HepG2 (cell line): ENCODE data around the gene ZNF888. TPM values are rescaled to one million over a fixed set of nuclear protein-coding genes. Genes with fewer than 3 reads are reported as not detected.

ENCODE experiments used
- ATAC-seq: fragments of 200-7000 bp; cut with Tn5 transposase; 3 replicates; pipeline ENCODE4 v1.9.1; 2020; ENCODE audit warnings: mild to moderate bottlenecking, moderate library complexity
- BruUV-seq: library from RNA; stranded (reverse); fragments of 400-500 nt; replicated peaks from 2 replicates; lab custom pipeline; 2021; lab: Mats Ljungman, UMichigan
- CTCF ChIA-PET: fragments of 300-600 bp; formaldehyde crosslinking; extraction: SDS; loops from one replicate; lab custom pipeline; 2021; ENCODE audit warnings: low total read pairs, inconsistent platforms, low intra/inter-chr PET ratio; lab: Yijun Ruan, JAX
- POLR2A ChIA-PET: fragments of 350-600 bp; sonication (Branson Sonifier 250); formaldehyde crosslinking; loops from one replicate; lab custom pipeline; 2020; ENCODE audit warnings: antibody characterized with exemption, inconsistent platforms; lab: Yijun Ruan, JAX
- DNase-seq: peaks from one replicate; pipeline ENCODE4 v3.0.0-alpha.2; 2015; ENCODE audit warnings: low spot score
- FAIRE-seq: peaks from 3 replicates; lab custom pipeline; 2011; peaks lifted over from hg19 to GRCh38; lab: Jason Lieb, UNC
- H2AFZ ChIP-seq: one replicate; pipeline ENCODE4 v1.6.1; 2011; ENCODE audit warnings: low read length, inconsistent platforms
- H3K27ac ChIP-seq: fragments of 300-600 bp; 3 replicates; pipeline ENCODE4 v1.8.0; 2011; ENCODE audit warnings: mixed run types, mild to moderate bottlenecking, mixed read lengths, low read length, inconsistent platforms; ENCODE audit not compliant: insufficient read depth; ENCODE audit errors: extremely low read length
- H3K27me3 ChIP-seq, 2 experiments: fragments of 200-600 bp in 1 of 2; 2 replicates in 1 of 2; 3 replicates in 1 of 2; pipeline versions ENCODE4 v1.6.0 to v1.8.0; 2011; ENCODE audit warnings: low read length in 2 of 2, mild to moderate bottlenecking in 2 of 2, moderate library complexity in 2 of 2, inconsistent platforms in 1 of 2; ENCODE audit not compliant: insufficient read depth in 2 of 2, control insufficient read depth in 1 of 2
- H3K36me3 ChIP-seq, 2 experiments: fragments of 200-600 bp in 1 of 2; replicated peaks in 1 of 2; 2 replicates in 1 of 2; 3 replicates in 1 of 2; pipeline versions ENCODE4 v1.5.1 to v1.8.0; 2011; ENCODE audit warnings: low read length in 2 of 2, inconsistent platforms in 1 of 2; ENCODE audit not compliant: insufficient read depth in 2 of 2, control insufficient read depth in 1 of 2
- H3K4me1 ChIP-seq: 2 replicates; pipeline ENCODE4 v1.5.1; 2012; ENCODE audit warnings: low read length, inconsistent platforms; ENCODE audit not compliant: insufficient read depth
- H3K4me2 ChIP-seq: 2 replicates; pipeline ENCODE4 v1.6.0; 2011; ENCODE audit warnings: low read depth, low read length, inconsistent platforms
- H3K4me3 ChIP-seq, 3 experiments: fragments of 200-600 bp in 1 of 3; sonication (generic), shearing (Covaris generic) in 1 of 3; replicated peaks in 1 of 3; 2 replicates each; pipeline ENCODE4 v1.5.1; 2011 to 2016; ENCODE audit warnings: low read length in 3 of 3, inconsistent platforms in 2 of 3, low read depth in 2 of 3, mild to moderate bottlenecking in 2 of 3, control low read depth in 1 of 3, mixed read lengths in 1 of 3; ENCODE audit not compliant: insufficient read depth in 1 of 3
- H3K79me2 ChIP-seq: one replicate; pipeline ENCODE4 v1.6.1; 2011; ENCODE audit warnings: low read length, inconsistent platforms; ENCODE audit not compliant: insufficient read depth
- H3K9ac ChIP-seq: 2 replicates; pipeline ENCODE4 v1.6.0; 2011; ENCODE audit warnings: mild to moderate bottlenecking, low read depth, low read length, inconsistent platforms; ENCODE audit not compliant: insufficient read depth
- H3K9me3 ChIP-seq: 2 replicates; pipeline ENCODE4 v1.5.1; 2012; ENCODE audit warnings: mild to moderate bottlenecking, low read length
- H4K20me1 ChIP-seq: 2 replicates; pipeline ENCODE4 v1.6.0; 2011; ENCODE audit warnings: inconsistent platforms, mild to moderate bottlenecking, low read length, moderate library complexity; ENCODE audit not compliant: insufficient read depth
- AFF4 ChIP-seq: sonication (generic); formaldehyde crosslinking; IDR thresholded peaks from 2 replicates; pipeline ENCODE4 v1.4.0; 2020; ENCODE audit warnings: missing genetic modification reagents
- ARNT ChIP-seq: fragments of 450-650 bp; IDR thresholded peaks from 2 replicates; pipeline ENCODE4 v1.6.1; 2017
- ELF1 ChIP-seq: sonication (generic); formaldehyde crosslinking; IDR thresholded peaks from 2 replicates; pipeline ENCODE4 v1.4.0; 2020; ENCODE audit warnings: missing genetic modification reagents
- GMEB1 ChIP-seq: sonication (generic); formaldehyde crosslinking; IDR thresholded peaks from 2 replicates; pipeline ENCODE4 v1.5.1; 2020; ENCODE audit warnings: missing genetic modification reagents, mild to moderate bottlenecking, borderline replicate concordance
- KDM4B ChIP-seq: sonication (generic); formaldehyde crosslinking; IDR thresholded peaks from 2 replicates; pipeline ENCODE4 v1.4.0; 2020; ENCODE audit warnings: missing genetic modification reagents
- NCOA1 ChIP-seq: sonication (generic); formaldehyde crosslinking; IDR thresholded peaks from 2 replicates; pipeline ENCODE4 v1.9.0; 2021; ENCODE audit warnings: missing genetic modification reagents
- PATZ1 ChIP-seq: sonication (generic); formaldehyde crosslinking; IDR thresholded peaks from 2 replicates; pipeline ENCODE4 v1.4.0; 2020; ENCODE audit warnings: missing genetic modification reagents
- RBAK ChIP-seq: sonication (generic); formaldehyde crosslinking; IDR thresholded peaks from 2 replicates; pipeline ENCODE4 v1.5.1; 2020; ENCODE audit warnings: mild to moderate bottlenecking, missing genetic modification reagents
- ZFP36L2 ChIP-seq: sonication (generic); formaldehyde crosslinking; IDR thresholded peaks from 2 replicates; pipeline ENCODE4 v1.4.0; 2020; ENCODE audit warnings: missing genetic modification reagents
- ZSCAN9 ChIP-seq: IDR thresholded peaks from 2 replicates; pipeline ENCODE4 v1.6.1; 2016; ENCODE audit warnings: borderline replicate concordance
- WGBS: methylation state at CpG from one replicate; pipeline ENCODE4 v1.1.6; 2017; ENCODE audit warnings: low lambda C conversion rate; 5-methylcytosine and 5-hydroxymethylcytosine counted together
- in situ Hi-C: cut with HindIII; loops from 2 replicates; pipeline ENCODE4 v1.10.0; 2017; ENCODE audit warnings: low pct_unique_long_range_greater_than_20kb; ENCODE audit not compliant: extremely low pct_ligation_motif_present
- intact Hi-C: fragments of 100-400 bp; cut with micrococcal nuclease; formaldehyde crosslinking; loops from one replicate; pipeline ENCODE4 v1.10.0; 2022; ENCODE audit not compliant: unreplicated experiment
- polyA plus RNA-seq, 8 experiments: library from polyadenylated mRNA; depleted of rRNA in 3 of 8; stranded (reverse) in 7 of 8; unstranded in 1 of 8; fragments of >200 nt; fragmentation: Illumina TruSeq in 4 of 8; extraction: Trizol in 4 of 8; gene quantifications; 2 replicates each; pipeline versions ENCODE4 v1.2.1 to v1.2.3, GENCODE V29; 2011 to 2016; ENCODE audit warnings: low read depth in 4 of 8, missing spikeins in 1 of 8, mixed read lengths in 1 of 8; ENCODE audit not compliant: insufficient read depth in 1 of 8
- total RNA-seq, 5 experiments: library from RNA; depleted of rRNA; stranded (reverse); fragments of >200 nt; fragmentation: Illumina TruSeq; extraction: Trizol; gene quantifications; 2 replicates each; pipeline ENCODE4 v1.2.3, GENCODE V29; 2016; ENCODE audit warnings: low read depth in 1 of 5

The ZNF888 gene
- total and polyA plus RNA-seq, 2 of the 13 experiments (the other 11 are each of a cell fraction or from before 2014, with no cell fraction given), result 1.7 to 7.6 TPM

GRCh38 chr19:52889076-52889475 is 34.2 kb downstream of the ZNF888 start:
- no peaks in the 10 kb centered on the region for H4K20me1 ChIP-seq
- no peaks in the 10 kb centered on the region for H3K79me2 ChIP-seq
- ChIA-PET POLR2A (no interaction called here), CTCF (no interaction called here)
- H3K4me2 ChIP-seq, result no peak overlapping the region
- H3K27me3 ChIP-seq, result no peaks in the 10 kb centered on the region
- no TSS peak for BruUV-seq
- no peaks in the 10 kb centered on the region for H3K36me3 ChIP-seq
- in situ Hi-C loops (no loop called here), intact Hi-C loops (no loop called here)
- H3K9ac ChIP-seq, result no peak overlapping the region
- H2AFZ ChIP-seq, result no peak overlapping the region
- no peak for ATAC-seq
- DNase-seq, result no peak
- H3K9me3 ChIP-seq, result peaks cover 8% of the 10 kb centered on the region
- WGBS, result 55% methylated on average over 7 of the region's 7 CpGs
- H3K4me3 ChIP-seq, result no peak overlapping the region
- no peak overlapping the region for H3K27ac ChIP-seq
- FAIRE-seq, result no peak
- TF ChIP-seq ZFP36L2 (no peak), AFF4 (CRISPR knock-in tag) (no peak), KDM4B (CRISPR knock-in tag) (no peak), ARNT (no peak), ELF1 (no peak), ZSCAN9 (no peak), PATZ1 (CRISPR knock-in tag) (no peak), RBAK (CRISPR knock-in tag) (no peak), GMEB1 (no peak), NCOA1 (no peak)
- no peaks in the 10 kb centered on the region for H3K4me1 ChIP-seq
